ENCODE data around the gene SKP1. TPM values are rescaled to one million over a fixed set of nuclear protein-coding genes. Genes with fewer than 3 reads are reported as not detected.

Gene SKP1
- total RNA-seq, 1 donor from 2014 or later = 352 TPM

DNA sequence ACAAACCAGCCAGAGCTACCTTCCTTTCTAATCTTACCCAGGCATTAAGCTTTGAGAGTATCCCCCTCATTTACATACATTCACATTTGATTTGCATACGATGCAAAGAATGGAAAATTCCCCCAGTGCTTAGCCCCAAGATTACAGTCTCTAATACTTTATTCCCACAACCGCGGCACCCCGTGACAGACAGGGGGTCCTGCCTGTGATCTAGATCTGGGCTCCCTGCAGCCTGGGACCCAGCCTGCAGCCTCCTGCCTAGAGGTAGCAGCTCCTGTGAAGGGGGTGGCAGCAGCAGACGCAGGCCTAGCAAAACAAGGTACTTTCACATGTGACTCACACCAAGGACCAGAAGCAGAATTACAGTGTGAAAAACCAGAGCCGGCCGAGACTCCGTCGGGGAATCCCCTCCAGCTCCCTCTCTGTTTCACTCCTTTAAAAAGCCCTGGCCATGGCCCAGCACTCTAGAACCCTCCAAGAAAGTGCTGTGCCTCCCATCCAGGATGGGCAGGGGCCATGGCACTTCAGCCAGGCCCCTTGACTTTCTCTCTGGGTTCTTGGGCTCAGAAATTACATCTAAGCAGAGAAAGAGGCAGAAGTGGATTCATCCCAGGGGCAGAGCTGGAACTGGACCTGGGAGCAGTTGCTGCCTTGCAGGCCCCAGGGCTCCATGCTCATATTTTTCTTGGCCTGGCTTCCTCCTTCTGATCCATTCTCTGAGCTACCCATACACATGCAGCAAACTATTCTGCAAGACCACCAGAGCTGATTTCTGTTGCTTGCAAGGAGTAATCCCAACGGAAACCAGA lies 76.3 kb downstream of the SKP1 start:
- H3K27me3 Mint-ChIP-seq (ENCODE audit: low read depth) = peaks cover 11% of the 10 kb centered on the region
- no peak overlapping the region for H3K4me3 Mint-ChIP-seq
- no peaks in the 10 kb centered on the region for H3K9me3 Mint-ChIP-seq
- peak overlapping the region; percentile 16 for H3K27ac Mint-ChIP-seq
- DNase-seq (ENCODE audit: low spot score in 2 of 2, unreplicated experiment in 2 of 2) = no peak
- no peaks in the 10 kb centered on the region for H3K36me3 Mint-ChIP-seq
- TF ChIP-seq, protein P1, sequence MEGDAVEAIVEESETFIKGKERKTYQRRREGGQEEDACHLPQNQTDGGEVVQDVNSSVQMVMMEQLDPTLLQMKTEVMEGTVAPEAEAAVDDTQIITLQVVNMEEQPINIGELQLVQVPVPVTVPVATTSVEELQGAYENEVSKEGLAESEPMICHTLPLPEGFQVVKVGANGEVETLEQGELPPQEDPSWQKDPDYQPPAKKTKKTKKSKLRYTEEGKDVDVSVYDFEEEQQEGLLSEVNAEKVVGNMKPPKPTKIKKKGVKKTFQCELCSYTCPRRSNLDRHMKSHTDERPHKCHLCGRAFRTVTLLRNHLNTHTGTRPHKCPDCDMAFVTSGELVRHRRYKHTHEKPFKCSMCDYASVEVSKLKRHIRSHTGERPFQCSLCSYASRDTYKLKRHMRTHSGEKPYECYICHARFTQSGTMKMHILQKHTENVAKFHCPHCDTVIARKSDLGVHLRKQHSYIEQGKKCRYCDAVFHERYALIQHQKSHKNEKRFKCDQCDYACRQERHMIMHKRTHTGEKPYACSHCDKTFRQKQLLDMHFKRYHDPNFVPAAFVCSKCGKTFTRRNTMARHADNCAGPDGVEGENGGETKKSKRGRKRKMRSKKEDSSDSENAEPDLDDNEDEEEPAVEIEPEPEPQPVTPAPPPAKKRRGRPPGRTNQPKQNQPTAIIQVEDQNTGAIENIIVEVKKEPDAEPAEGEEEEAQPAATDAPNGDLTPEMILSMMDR (IDR thresholded peaks at IDR 0.05; ENCODE audit: unreplicated experiment) = no peak
- peaks cover 12% of the 10 kb centered on the region for H3K4me1 Mint-ChIP-seq

DNA sequence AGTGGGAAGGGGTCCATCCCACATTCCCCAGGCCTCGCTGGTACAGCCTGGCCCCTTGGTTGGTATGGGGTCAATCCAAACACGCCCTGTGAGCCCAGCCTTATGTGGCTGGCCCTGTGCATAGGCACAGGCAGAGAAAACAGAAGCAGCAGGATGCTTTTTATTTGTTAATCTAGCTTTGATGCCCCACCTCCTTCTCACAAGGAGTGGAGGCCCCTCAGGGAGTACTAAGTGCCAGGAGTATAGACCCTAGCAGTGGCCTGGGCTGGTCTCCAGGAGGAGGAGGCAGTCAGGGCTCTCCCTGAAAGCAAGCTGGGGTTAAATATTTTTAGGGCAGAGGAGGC lies 76.8 kb downstream of the SKP1 start:
- no peaks in the 10 kb centered on the region for H3K9me3 Mint-ChIP-seq
- no peaks in the 10 kb centered on the region for H3K36me3 Mint-ChIP-seq
- DNase-seq (ENCODE audit: low spot score in 2 of 2, unreplicated experiment in 2 of 2) = no peak
- H3K27me3 Mint-ChIP-seq (ENCODE audit: low read depth) = peaks cover 9% of the 10 kb centered on the region
- no peak overlapping the region for H3K4me3 Mint-ChIP-seq
- H3K27ac Mint-ChIP-seq = no peak overlapping the region
- TF ChIP-seq, protein P1 (IDR thresholded peaks at IDR 0.05; ENCODE audit: unreplicated experiment) = no peak
- peaks cover 12% of the 10 kb centered on the region for H3K4me1 Mint-ChIP-seq

DNA sequence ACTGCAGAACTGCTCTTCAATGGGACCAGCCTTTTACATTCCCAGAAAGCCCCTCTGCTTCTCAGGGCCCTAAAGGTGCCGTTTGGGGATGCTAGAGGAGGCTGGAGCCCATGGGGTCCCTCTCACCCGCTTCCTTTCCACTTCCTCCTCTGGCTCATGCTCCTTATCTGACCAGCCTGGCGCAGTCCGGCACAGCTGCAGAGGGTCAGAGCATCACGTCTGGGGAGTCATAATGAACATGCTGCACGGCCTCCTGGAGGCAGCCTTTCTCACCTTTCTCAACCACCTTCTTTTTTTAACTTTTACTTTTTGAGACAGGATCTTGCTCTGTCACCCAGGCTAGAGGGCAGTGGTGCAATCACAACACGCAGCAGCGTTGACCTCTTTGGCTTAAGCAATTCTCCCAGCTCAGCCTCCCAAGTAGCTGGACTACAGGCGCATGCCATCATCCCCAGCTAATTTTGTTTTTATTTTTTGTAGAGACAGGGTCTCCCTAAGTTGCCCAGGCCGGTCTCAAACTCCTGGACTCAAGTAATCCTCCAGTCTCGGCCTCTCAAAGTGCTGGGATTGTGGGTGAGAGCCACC lies 77.4 kb downstream of the SKP1 start:
- no peak overlapping the region for H3K4me3 Mint-ChIP-seq

More for the DNA sequence above, 77.4 kb downstream of the SKP1 start:
- TF ChIP-seq, protein P1 (IDR thresholded peaks at IDR 0.05; ENCODE audit: unreplicated experiment) = no peak
- no peaks in the 10 kb centered on the region for H3K36me3 Mint-ChIP-seq
- no peaks in the 10 kb centered on the region for H3K9me3 Mint-ChIP-seq
- peaks cover 7% of the 10 kb centered on the region for H3K27me3 Mint-ChIP-seq (ENCODE audit: low read depth)
- peaks cover 12% of the 10 kb centered on the region for H3K4me1 Mint-ChIP-seq
- no peak overlapping the region for H3K27ac Mint-ChIP-seq
- no peak for DNase-seq (ENCODE audit: low spot score in 2 of 2, unreplicated experiment in 2 of 2)

Small RNA genes within 50 kb of the gene (microRNA-seq; reads per million reads assigned to microRNA genes)
- gene MIR3661 = 1.8 reads per million

Other genes starting within 250 kb of the SKP1 start
- gene C5orf15, start 208.3 kb downstream of the SKP1 start, total RNA-seq = 44.2 to 47.4 TPM (median 47.3 TPM) in 3 replicates
- gene VDAC1, start 172.0 kb downstream of the SKP1 start, total RNA-seq = 108 to 111 TPM (median 109 TPM) in 3 replicates
- gene TCF7, start 62.3 kb downstream of the SKP1 start, total RNA-seq = 7.5 to 9.0 TPM (median 8.0 TPM) in 3 replicates
- gene PPP2CA, start 49.1 kb upstream of the SKP1 start, total RNA-seq = 126 to 137 TPM (median 134 TPM) in 3 replicates
- gene CDKL3, start 190.2 kb upstream of the SKP1 start, total RNA-seq = 4.8 to 5.1 TPM (median 5.0 TPM) in 3 replicates
- 66.3 to 71.9 TPM (median 69.1 TPM) in 3 replicates for gene UBE2B, start 194.6 kb upstream of the SKP1 start, total RNA-seq
- 22.2 to 24.9 TPM (median 22.6 TPM) in 3 replicates for gene CDKN2AIPNL, start 234.9 kb upstream of the SKP1 start, total RNA-seq

Data from mesothelial cell of epicardium (in vitro differentiated cells).